ENCODE results near the gene MBL2. TPM values are rescaled to one million over a fixed set of nuclear protein-coding genes. Genes with fewer than 3 reads are reported as not detected.

Gene MBL2
- total RNA-seq, 1 donor from 2014 or later, result not detected

DNA sequence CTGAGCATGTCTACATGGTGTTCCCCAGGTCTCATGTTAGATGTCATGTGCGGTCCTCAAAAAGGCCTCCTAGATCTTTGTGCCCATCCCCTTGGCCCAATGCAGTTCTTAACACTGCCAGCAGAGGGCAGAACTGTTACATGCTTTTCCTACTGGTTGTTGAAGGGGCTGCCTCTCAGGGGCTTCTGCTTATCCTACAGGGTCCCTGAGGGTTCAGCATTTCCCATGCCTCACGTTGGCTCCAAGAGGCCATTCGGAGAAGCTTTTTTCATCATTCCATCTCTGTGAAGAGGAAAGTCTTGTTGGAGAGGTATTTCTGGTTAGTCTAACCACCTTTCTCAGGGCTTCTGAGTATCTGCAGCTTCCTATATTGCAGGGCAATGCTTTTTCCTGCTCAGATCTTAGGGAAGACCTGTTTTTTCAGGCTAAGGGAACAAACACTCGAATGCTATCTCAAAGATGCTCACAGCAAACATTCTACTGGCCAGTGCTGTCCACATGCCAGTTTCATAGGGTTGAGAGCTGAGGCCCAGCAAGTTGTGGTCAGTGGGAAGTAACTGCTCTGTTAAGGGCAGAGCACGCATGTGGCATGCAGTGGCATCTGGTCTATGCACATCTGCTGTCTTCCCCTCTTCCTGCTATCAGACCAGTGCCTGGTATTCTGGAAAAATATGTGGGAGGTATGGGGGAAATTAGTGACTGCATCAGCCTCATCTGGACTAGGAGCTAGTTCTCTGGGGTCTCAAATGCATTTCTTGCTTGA, 31.5 kb downstream of the MBL2 start:
- DNase-seq (ENCODE audit: low read depth in 2 of 2), result peak; percentile 20 to 43

- DNase-seq (ENCODE audit: low read depth in 2 of 2), result no peak
Measured at GRCh38 chr10:52740155-52740549, 32.4 kb downstream of the MBL2 start.

- no peak for DNase-seq (ENCODE audit: low read depth in 2 of 2)
Measured at GRCh38 chr10:52739380-52740154, 33.0 kb downstream of the MBL2 start.

DNA sequence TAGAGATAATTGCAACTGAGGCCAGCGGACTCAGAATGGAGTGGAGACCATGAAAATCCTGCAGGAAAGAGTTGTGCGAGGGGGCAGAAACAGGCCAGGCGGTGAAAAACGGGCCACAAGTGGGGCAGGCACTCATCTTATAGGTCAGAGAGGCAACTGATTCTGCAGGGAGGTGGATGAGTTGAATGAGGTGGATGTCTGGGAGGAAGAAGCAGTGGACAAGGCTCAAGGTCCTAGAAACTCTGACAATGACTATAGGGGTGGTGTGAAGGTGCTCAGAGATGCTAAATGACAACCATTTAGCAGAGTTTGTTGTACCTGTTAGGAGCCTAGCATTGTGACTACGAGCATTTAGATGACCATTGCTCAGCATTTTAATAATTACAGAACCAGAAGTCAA, 33.6 kb downstream of the MBL2 start:
- DNase-seq (ENCODE audit: low read depth in 2 of 2), result no peak

- DNase-seq (ENCODE audit: low read depth in 2 of 2), result peak; percentile 21 to 53
Measured at GRCh38 chr10:52729271-52730104, 43.1 kb downstream of the MBL2 start.

- DNase-seq (ENCODE audit: low read depth in 2 of 2), result no peak
Measured at GRCh38 chr10:52720018-52720417, 52.6 kb downstream of the MBL2 start.
